ENCODE data around the gene TRAF7.

The TRAF7 gene

GRCh38 chr16:2212362-2213324, 57.1 kb downstream of the TRAF7 start:
- no peak overlapping the region for H2AK5ac ChIP-seq (ENCODE audit: low read depth, low read length)
- no peak overlapping the region for H4K91ac ChIP-seq (ENCODE audit: low read depth, low read length, poor library complexity)
- H3K9ac ChIP-seq (ENCODE audit: low read depth, low read length, poor library complexity): no peak overlapping the region
- H2AFZ ChIP-seq (ENCODE audit: low read length): no peak overlapping the region
- peaks cover 9 to 11% of the 10 kb centered on the region in 2 donors for H3K4me1 ChIP-seq (ENCODE audit: control insufficient read depth in 2 of 2, insufficient read depth in 1 of 2, low read depth in 1 of 2, low read length in 2 of 2)
- H3K27ac ChIP-seq (replicated peaks; ENCODE audit: low read length): no peak overlapping the region
- peak overlapping the region in 1 of 2 donors; percentile 97 for H3K4me3 ChIP-seq (ENCODE audit: low read length in 2 of 2)
- H3K79me1 ChIP-seq (ENCODE audit: low read depth, low read length): peaks cover 18% of the 10 kb centered on the region
- peak overlapping the region; percentile 44 for H2BK5ac ChIP-seq (ENCODE audit: low read length)
- DNase-seq (ENCODE audit: low spot score): no peak
- no peak overlapping the region for H2BK12ac ChIP-seq (ENCODE audit: low read length)
- H3K14ac ChIP-seq (ENCODE audit: low read length): no peak overlapping the region
- H3K36me3 ChIP-seq (replicated peaks in 1 of 2; ENCODE audit: control insufficient read depth in 2 of 2, insufficient read depth in 2 of 2, low read length in 2 of 2): peaks cover 34 to 50% of the 10 kb centered on the region in 2 donors
- H3K4ac ChIP-seq (ENCODE audit: low read length): no peak overlapping the region
- no peak overlapping the region for H2BK120ac ChIP-seq (ENCODE audit: low read depth, low read length)
- H3K23ac ChIP-seq (ENCODE audit: low read depth, low read length, poor library complexity): peak overlapping the region; percentile 75
- no CpG with 5 or more reads among the region's 19 CpGs for WGBS, 2 donors (ENCODE audit: extremely low coverage in 2 of 2, insufficient read length in 2 of 2, insufficient replicate concordance in 1 of 2)
- no peak overlapping the region for H3K18ac ChIP-seq (ENCODE audit: low read length)
- H3K9me3 ChIP-seq (replicated peaks in 1 of 2; ENCODE audit: control insufficient read depth in 2 of 2, insufficient read depth in 1 of 2, low read depth in 1 of 2, low read length in 2 of 2): no peaks in the 10 kb centered on the region
- H4K8ac ChIP-seq (ENCODE audit: low read depth, low read length): no peak overlapping the region
- H3K27me3 ChIP-seq (ENCODE audit: control insufficient read depth in 3 of 3, insufficient read depth in 3 of 3, low read depth in 1 of 3, low read length in 3 of 3): no peaks in the 10 kb centered on the region
- no peak overlapping the region for H2BK15ac ChIP-seq (ENCODE audit: low read length)
- H3K4me2 ChIP-seq (ENCODE audit: insufficient read depth, low read length, poor library complexity, severe bottlenecking): peak overlapping the region; percentile 96

GRCh38 chr16:2213817-2214718, 58.5 kb downstream of the TRAF7 start:
- Histone ChIP-seq H3K79me1 (ENCODE audit: low read depth, low read length) (peaks cover 14% of the 10 kb centered on the region), H2BK5ac (ENCODE audit: low read length) (peak overlapping the region; percentile 94), H4K91ac (ENCODE audit: low read depth, low read length, poor library complexity) (no peak overlapping the region), H3K14ac (ENCODE audit: low read length) (peak overlapping the region; percentile 82), H4K8ac (ENCODE audit: low read depth, low read length) (no peak overlapping the region), H2BK120ac (ENCODE audit: low read depth, low read length) (no peak overlapping the region), H3K36me3 (replicated peaks in 1 of 2; ENCODE audit: control insufficient read depth in 2 of 2, insufficient read depth in 2 of 2, low read length in 2 of 2) (peaks cover 22 to 36% of the 10 kb centered on the region in 2 donors), H2BK15ac (ENCODE audit: low read length) (peak overlapping the region; percentile 26), H3K27ac (replicated peaks; ENCODE audit: low read length) (peak overlapping the region; percentile 81), H2BK12ac (ENCODE audit: low read length) (peak overlapping the region; percentile 41), H3K4me2 (ENCODE audit: insufficient read depth, low read length, poor library complexity, severe bottlenecking) (peak overlapping the region; percentile 96), H3K4me1 (ENCODE audit: control insufficient read depth in 2 of 2, insufficient read depth in 1 of 2, low read depth in 1 of 2, low read length in 2 of 2) (peaks cover 9 to 11% of the 10 kb centered on the region in 2 donors), H3K4ac (ENCODE audit: low read length) (no peak overlapping the region), H3K27me3 (ENCODE audit: control insufficient read depth in 3 of 3, insufficient read depth in 3 of 3, low read depth in 1 of 3, low read length in 3 of 3) (no peaks in the 10 kb centered on the region), H3K9ac (ENCODE audit: low read depth, low read length, poor library complexity) (peak overlapping the region; percentile 98), H2AK5ac (ENCODE audit: low read depth, low read length) (peak overlapping the region; percentile 84), H3K4me3 (ENCODE audit: low read length in 2 of 2) (peak overlapping the region; percentile 97 to 100), H3K18ac (ENCODE audit: low read length) (peak overlapping the region; percentile 96), H3K9me3 (replicated peaks in 1 of 2; ENCODE audit: control insufficient read depth in 2 of 2, insufficient read depth in 1 of 2, low read depth in 1 of 2, low read length in 2 of 2) (no peaks in the 10 kb centered on the region), H2AFZ (ENCODE audit: low read length) (peak overlapping the region; percentile 81), H3K23ac (ENCODE audit: low read depth, low read length, poor library complexity) (peak overlapping the region; percentile 95)
- no peak for DNase-seq (ENCODE audit: low spot score)
- no CpG with 5 or more reads among the region's 98 CpGs for whole genome bisulfite sequencing, 2 donors (ENCODE audit: extremely low coverage in 2 of 2, insufficient read length in 2 of 2, insufficient replicate concordance in 1 of 2)

GRCh38 chr16:2214719-2214968, 59.1 kb downstream of the TRAF7 start, which contains the start of gene PGP:
Gene PGP (minus strand): TSS chr16:2214840. CDS start chr16:2214777, 63 bp downstream.
- peak within 1 kb of the TSS; percentile 82 for H3K14ac ChIP-seq (ENCODE audit: low read length)
- peaks cover 14% of the 10 kb centered on the region for H3K79me1 ChIP-seq (ENCODE audit: low read depth, low read length)
- H2BK120ac ChIP-seq (ENCODE audit: low read depth, low read length): no peak within 1 kb of the TSS
- H3K18ac ChIP-seq (ENCODE audit: low read length): peak within 1 kb of the TSS; percentile 99
- H3K9me3 ChIP-seq (replicated peaks in 1 of 2; ENCODE audit: control insufficient read depth in 2 of 2, insufficient read depth in 1 of 2, low read depth in 1 of 2, low read length in 2 of 2): no peaks in the 10 kb centered on the region
- peak within 1 kb of the TSS; percentile 81 for H2BK15ac ChIP-seq (ENCODE audit: low read length)
- H3K4me1 ChIP-seq (ENCODE audit: control insufficient read depth in 2 of 2, insufficient read depth in 1 of 2, low read depth in 1 of 2, low read length in 2 of 2): peaks cover 9 to 11% of the 10 kb centered on the region in 2 donors
- peak within 1 kb of the TSS; percentile 95 for H3K23ac ChIP-seq (ENCODE audit: low read depth, low read length, poor library complexity)
- H2BK12ac ChIP-seq (ENCODE audit: low read length): peak within 1 kb of the TSS; percentile 41
- H4K8ac ChIP-seq (ENCODE audit: low read depth, low read length): no peak within 1 kb of the TSS
- H3K27me3 ChIP-seq (ENCODE audit: control insufficient read depth in 3 of 3, insufficient read depth in 3 of 3, low read depth in 1 of 3, low read length in 3 of 3): no peaks in the 10 kb centered on the region
- DNase-seq (ENCODE audit: low spot score): no peak
- WGBS, 2 donors (ENCODE audit: extremely low coverage in 2 of 2, insufficient read length in 2 of 2, insufficient replicate concordance in 1 of 2): no CpG with 5 or more reads among the region's 48 CpGs
- no peak within 1 kb of the TSS for H4K91ac ChIP-seq (ENCODE audit: low read depth, low read length, poor library complexity)
- peak within 1 kb of the TSS; percentile 96 for H3K4me2 ChIP-seq (ENCODE audit: insufficient read depth, low read length, poor library complexity, severe bottlenecking)
- H3K4ac ChIP-seq (ENCODE audit: low read length): peak within 1 kb of the TSS; percentile 76
- peak within 1 kb of the TSS; percentile 84 for H2AK5ac ChIP-seq (ENCODE audit: low read depth, low read length)
- H3K27ac ChIP-seq (replicated peaks; ENCODE audit: low read length): peak within 1 kb of the TSS; percentile 99
- H3K4me3 ChIP-seq (ENCODE audit: low read length in 2 of 2): peak within 1 kb of the TSS; percentile 99 to 100
- peak within 1 kb of the TSS; percentile 94 for H2BK5ac ChIP-seq (ENCODE audit: low read length)
- H3K9ac ChIP-seq (ENCODE audit: low read depth, low read length, poor library complexity): peak within 1 kb of the TSS; percentile 98
- H3K36me3 ChIP-seq (replicated peaks in 1 of 2; ENCODE audit: control insufficient read depth in 2 of 2, insufficient read depth in 2 of 2, low read length in 2 of 2): peaks cover 19 to 30% of the 10 kb centered on the region in 2 donors
- H2AFZ ChIP-seq (ENCODE audit: low read length): peak within 1 kb of the TSS; percentile 94
